ENCODE results near the gene KLHDC4. TPM values are rescaled to one million over a fixed set of nuclear protein-coding genes. Genes with fewer than 3 reads are reported as not detected.

KLHDC4 gene
- total and polyA plus RNA-seq, 2 experiments from 2014 or later = 12.8 to 15.6 TPM

GRCh38 chr16:87674419-87674818 is 91.4 kb downstream of the KLHDC4 start:
- 96% methylated on average over 5 of the region's 5 CpGs for WGBS (ENCODE audit: low lambda C conversion rate, missing lambda C conversion rate)
- no peak for TF ChIP-seq CTCF (IDR thresholded peaks at IDR 0.05; ENCODE audit: poor library complexity)
- no peak for TF ChIP-seq EZH2 (IDR thresholded peaks at IDR 0.05; ENCODE audit: borderline replicate concordance)
- TF ChIP-seq EZH2phosphoT487 (IDR thresholded peaks at IDR 0.05; ENCODE audit: low read depth, severe bottlenecking, unreplicated experiment) = no peak
- no peaks in the 10 kb centered on the region for H3K27me3 ChIP-seq

GRCh38 chr16:87671715-87672270 is 94.0 kb downstream of the KLHDC4 start:
- H2AFZ ChIP-seq = no peak overlapping the region
- WGBS (ENCODE audit: low lambda C conversion rate, missing lambda C conversion rate) = 90% methylated on average over 18 of the region's 20 CpGs
- H3K36me3 ChIP-seq (replicated peaks; ENCODE audit: insufficient read depth, low read depth) = no peaks in the 10 kb centered on the region
- H3K4me2 ChIP-seq = no peak overlapping the region
- no peak for DNase-seq (ENCODE audit: low spot score)
- H3K4me1 ChIP-seq (ENCODE audit: insufficient read depth) = no peaks in the 10 kb centered on the region
- no peaks in the 10 kb centered on the region for H3K27me3 ChIP-seq
- no peaks in the 10 kb centered on the region for H4K20me1 ChIP-seq (ENCODE audit: insufficient read depth, poor library complexity, severe bottlenecking)
- no peaks in the 10 kb centered on the region for H3K9me2 ChIP-seq (replicated peaks; ENCODE audit: insufficient read depth)
- no peak overlapping the region for H3K4me3 ChIP-seq
- H3K79me2 ChIP-seq = no peaks in the 10 kb centered on the region
- TF ChIP-seq EZH2phosphoT487 (IDR thresholded peaks at IDR 0.05; ENCODE audit: low read depth, severe bottlenecking, unreplicated experiment) (no peak), EZH2 (IDR thresholded peaks at IDR 0.05; ENCODE audit: borderline replicate concordance) (no peak), CTCF (IDR thresholded peaks at IDR 0.05; ENCODE audit: poor library complexity) (no peak)
- no peaks in the 10 kb centered on the region for H3K9me3 ChIP-seq (ENCODE audit: low read depth)
- no peak overlapping the region for H3K27ac ChIP-seq

More at GRCh38 chr16:87674419-87674818, 91.4 kb downstream of the KLHDC4 start:
- Histone ChIP-seq H4K20me1 (ENCODE audit: insufficient read depth, poor library complexity, severe bottlenecking) (no peaks in the 10 kb centered on the region), H3K27ac (no peak overlapping the region), H3K79me2 (no peaks in the 10 kb centered on the region), H3K4me2 (no peak overlapping the region), H3K36me3 (replicated peaks; ENCODE audit: insufficient read depth, low read depth) (no peaks in the 10 kb centered on the region), H3K4me3 (no peak overlapping the region), H3K9me3 (ENCODE audit: low read depth) (no peaks in the 10 kb centered on the region), H3K4me1 (ENCODE audit: insufficient read depth) (no peaks in the 10 kb centered on the region), H2AFZ (no peak overlapping the region), H3K9me2 (replicated peaks; ENCODE audit: insufficient read depth) (no peaks in the 10 kb centered on the region)
- DNase-seq (ENCODE audit: low spot score) = no peak

GRCh38 chr16:87671221-87671620 is 94.6 kb downstream of the KLHDC4 start:
- no peaks in the 10 kb centered on the region for H4K20me1 ChIP-seq (ENCODE audit: insufficient read depth, poor library complexity, severe bottlenecking)
- no peak for DNase-seq (ENCODE audit: low spot score)
- H3K27me3 ChIP-seq = no peaks in the 10 kb centered on the region
- H3K9me3 ChIP-seq (ENCODE audit: low read depth) = no peaks in the 10 kb centered on the region
- H3K9me2 ChIP-seq (replicated peaks; ENCODE audit: insufficient read depth) = no peaks in the 10 kb centered on the region
- no peak overlapping the region for H3K4me2 ChIP-seq
- no peaks in the 10 kb centered on the region for H3K36me3 ChIP-seq (replicated peaks; ENCODE audit: insufficient read depth, low read depth)
- no peak overlapping the region for H3K27ac ChIP-seq
- no peaks in the 10 kb centered on the region for H3K4me1 ChIP-seq (ENCODE audit: insufficient read depth)
- H2AFZ ChIP-seq = no peak overlapping the region
- H3K4me3 ChIP-seq = no peak overlapping the region
- 92% methylated on average over 10 of the region's 13 CpGs for WGBS (ENCODE audit: low lambda C conversion rate, missing lambda C conversion rate)
- no peaks in the 10 kb centered on the region for H3K79me2 ChIP-seq
- TF ChIP-seq EZH2phosphoT487 (IDR thresholded peaks at IDR 0.05; ENCODE audit: low read depth, severe bottlenecking, unreplicated experiment) (no peak), CTCF (IDR thresholded peaks at IDR 0.05; ENCODE audit: poor library complexity) (no peak), EZH2 (IDR thresholded peaks at IDR 0.05; ENCODE audit: borderline replicate concordance) (no peak)

Data from hepatocyte (in vitro differentiated cells).